HuH-7.5 (cell line): ENCODE measurements around the gene TEKT2.

Experiments
- DNase-seq: peaks from one replicate; pipeline ENCODE4 v3.0.0; 2011; ENCODE audit warnings: low spot score

TEKT2 gene, protein sequence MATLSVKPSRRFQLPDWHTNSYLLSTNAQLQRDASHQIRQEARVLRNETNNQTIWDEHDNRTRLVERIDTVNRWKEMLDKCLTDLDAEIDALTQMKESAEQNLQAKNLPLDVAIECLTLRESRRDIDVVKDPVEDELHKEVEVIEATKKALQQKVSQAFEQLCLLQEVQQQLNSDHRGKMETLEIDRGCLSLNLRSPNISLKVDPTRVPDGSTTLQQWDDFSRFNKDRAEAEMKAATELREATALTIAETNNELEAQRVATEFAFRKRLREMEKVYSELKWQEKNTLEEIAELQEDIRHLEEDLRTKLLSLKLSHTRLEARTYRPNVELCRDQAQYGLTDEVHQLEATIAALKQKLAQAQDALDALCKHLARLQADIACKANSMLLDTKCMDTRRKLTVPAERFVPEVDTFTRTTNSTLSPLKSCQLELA

GRCh38 chr1:36083635-36084496, at the start of gene TEKT2:
Gene TEKT2, plus strand, starts transcription at chr1:36084094. Its CDS starts 828 bp downstream, at chr1:36084922.
- DNase-seq = no peak

DNA sequence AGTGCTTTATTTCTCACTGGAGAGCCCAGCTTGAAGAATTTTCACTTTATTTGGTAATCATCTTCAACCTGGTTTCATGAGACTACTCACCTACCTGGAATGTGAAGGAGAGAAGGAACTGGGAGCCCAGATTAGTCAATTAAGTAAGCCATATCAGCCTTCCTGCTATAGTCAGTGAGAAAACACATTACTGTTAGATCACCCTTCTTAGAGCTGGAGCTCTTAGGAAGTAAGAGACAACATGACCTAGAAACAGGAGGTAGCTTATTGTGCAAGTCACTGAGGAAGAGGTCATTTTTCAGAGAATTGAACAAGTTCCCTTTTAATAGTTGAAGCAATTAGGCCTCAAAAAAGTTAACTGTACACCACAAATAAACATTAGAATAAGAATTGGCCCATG, 49.2 kb upstream of the TEKT2 start:
- DNase-seq = no peak

DNA sequence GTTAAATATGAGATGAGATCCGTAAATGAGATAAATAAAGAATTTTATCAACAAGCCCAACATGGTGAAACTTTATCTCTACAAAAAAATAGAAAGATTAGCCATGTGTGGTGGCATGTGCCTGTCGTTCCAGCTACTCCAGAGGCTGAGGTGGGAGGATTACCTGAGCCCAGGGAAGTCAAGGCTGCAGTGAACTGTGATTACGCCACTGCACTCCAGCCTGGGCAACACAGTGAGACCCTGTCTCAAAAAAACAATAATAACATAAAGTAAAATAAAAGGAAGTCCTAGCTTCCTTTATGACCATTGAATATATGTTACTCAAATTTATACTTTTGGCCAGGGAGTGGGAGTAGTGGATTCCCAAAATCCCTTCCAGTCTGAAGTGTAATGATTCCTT, 48.7 kb upstream of the TEKT2 start:
- no peak for DNase-seq

GRCh38 chr1:36040238-36040637, 43.7 kb upstream of the TEKT2 start:
- no peak for DNase-seq

- DNase-seq = no peak
Observed at GRCh38 chr1:36051821-36052220, 32.1 kb upstream of the TEKT2 start.

DNA sequence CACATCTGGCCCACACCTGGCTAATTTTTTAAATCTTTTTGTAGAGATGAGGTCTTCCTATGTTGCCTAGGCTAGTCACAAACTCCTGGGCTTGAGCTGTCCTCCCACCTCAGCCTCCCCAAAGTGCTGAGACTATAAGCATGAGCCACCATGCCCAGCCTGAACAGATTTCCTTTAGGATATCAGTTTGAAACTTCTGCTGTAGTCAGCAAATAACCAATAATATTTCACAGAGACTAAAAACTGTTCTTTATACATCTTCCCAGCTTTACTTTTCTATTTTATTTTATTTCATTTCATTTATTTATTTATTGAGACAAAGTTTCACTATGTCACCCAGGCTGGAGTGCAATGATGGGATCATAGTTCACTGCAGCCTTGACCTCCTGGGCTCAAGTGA, 29.9 kb upstream of the TEKT2 start:
- DNase-seq = no peak

DNA sequence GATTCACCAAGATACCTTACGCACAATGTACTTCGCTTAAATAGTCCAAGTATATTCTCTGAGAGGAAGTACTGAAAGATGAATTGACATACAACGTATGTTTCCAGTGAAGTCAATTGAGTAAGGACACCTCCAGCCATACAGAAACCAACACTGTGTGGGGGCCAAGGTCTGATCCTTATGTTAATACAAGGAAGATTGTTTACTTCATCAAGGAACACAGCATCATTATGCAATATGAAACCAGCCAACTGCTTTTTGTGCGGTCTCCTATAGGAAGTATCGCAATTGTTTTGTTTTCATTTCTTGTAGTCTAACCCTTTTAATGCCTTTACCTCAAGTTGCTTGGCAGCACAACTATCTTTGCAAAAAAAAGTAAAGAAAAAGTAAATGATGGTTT, 28.2 kb upstream of the TEKT2 start:
- no peak for DNase-seq

DNA sequence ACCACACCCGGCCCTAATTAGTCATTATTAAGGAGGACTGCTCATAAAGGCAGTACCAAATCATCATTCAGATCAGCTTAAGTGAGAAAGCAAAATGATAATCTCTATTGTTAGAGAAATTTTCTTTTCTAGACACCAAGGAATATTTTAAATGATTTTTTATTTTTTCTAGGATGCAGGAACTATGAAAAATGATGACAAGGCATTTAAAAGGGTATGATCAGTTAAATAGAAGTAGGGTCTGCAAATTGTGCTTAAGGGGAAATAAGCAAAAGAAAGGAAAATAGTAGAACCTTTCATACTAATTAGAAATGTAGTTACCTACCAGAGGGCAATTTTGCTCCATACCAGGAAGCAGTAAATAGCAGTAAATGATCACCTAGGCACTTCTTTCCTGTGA, 21.6 kb upstream of the TEKT2 start:
- no peak for DNase-seq

- no peak for DNase-seq
Observed at GRCh38 chr1:36067871-36068270, 16.0 kb upstream of the TEKT2 start.

DNA sequence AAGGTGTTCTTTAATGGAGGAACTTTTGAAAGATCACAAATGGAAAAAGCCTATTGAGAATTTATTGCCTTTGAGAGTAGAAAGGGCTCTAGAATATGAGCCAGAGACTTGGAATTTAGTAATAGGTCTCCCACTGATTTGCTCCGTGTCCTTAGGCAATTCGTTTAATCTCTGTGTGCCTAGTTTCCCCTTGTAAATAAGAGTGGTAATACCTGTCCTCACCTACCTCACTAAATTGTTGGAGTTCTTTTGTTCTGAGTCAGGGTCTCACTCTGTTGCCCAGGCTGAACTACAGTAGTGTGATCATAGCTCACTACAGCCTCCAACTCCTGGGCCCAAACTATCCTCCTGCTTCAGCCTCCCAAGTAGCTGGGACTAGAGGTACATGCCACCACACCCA, 15.0 kb upstream of the TEKT2 start:
- no peak for DNase-seq

DNA sequence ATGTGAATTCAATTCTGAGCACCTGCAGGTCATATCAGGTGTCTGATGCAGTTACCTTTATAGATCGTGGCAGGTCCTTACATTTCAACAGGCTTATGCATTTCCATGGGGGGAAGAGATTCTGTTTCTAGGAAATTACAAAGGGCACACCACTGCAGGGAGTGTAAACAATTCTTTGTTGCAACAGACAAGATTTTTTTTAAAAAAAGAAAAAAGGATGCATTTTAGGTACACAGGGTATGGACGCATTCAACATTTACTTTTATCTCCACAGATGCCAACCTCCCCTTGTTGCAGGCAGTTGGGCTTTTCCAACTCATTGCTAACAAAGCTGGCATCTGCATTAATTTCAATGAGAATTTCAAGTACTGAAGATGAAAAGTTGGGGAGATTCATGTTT, 13.5 kb upstream of the TEKT2 start:
- no peak for DNase-seq

DNA sequence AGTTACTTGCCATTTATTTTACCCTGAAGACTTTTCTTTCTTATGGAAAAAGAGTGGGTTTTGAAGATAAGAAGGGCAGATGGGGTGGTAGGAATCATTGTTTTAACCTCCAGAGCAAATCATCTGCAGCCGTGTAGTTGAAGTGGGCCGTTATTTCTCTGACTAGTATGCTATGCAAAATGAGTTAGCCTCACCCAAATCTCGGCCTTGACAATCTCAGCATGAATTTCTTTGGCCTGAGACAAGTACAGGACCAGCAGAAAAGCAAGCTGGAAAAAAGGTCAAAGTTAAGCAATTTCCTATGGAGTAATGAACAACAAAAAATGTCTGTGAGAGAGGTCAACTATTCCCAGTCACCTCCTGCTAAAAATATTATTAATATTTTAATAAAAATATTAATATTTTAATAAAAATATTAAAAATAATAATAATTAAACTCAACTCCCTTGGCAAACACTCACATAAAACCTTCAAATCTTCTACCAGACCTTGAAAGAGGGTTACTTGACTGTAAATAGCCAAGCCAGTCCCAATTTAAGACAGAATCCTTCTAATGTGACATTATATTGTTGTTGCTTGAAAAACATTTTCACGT, 6.8 kb upstream of the TEKT2 start:
- no peak for DNase-seq

GRCh38 chr1:36080236-36080635, 3.7 kb upstream of the TEKT2 start:
- no peak for DNase-seq

GRCh38 chr1:36080801-36081200, 3.1 kb upstream of the TEKT2 start:
- DNase-seq = no peak

DNA sequence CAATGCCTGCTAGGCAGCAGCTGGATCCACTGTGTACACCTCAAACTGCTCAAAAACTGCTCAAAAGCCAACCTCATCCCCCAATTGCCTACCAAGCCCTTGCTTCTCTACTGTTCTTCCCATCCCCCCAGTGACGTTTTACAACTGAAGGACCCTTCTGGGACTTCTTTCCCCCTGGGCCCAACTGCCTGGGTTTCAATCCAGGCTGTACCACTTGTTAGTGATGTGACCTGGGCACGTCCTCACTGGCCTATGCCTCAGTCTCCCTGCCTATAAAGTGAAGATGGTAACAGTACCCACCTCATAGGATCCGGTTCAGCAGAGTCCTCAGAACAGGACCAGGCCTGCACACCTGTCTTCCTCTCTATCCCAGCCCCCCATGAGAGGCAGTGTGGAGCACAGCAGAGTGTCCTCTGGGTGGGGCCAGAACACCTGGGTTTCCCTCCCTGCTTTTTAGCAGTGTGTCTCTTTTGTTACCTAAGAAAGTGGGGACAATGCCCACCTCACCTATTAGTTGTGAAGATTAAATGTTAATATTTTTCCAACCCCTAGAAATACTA, 1.9 kb upstream of the TEKT2 start:
- no peak for DNase-seq

GRCh38 chr1:36083219-36083618, 675 bp upstream of the TEKT2 start:
- no peak for DNase-seq

GRCh38 chr1:36084497-36085115, 712 bp downstream of the TEKT2 start:
- DNase-seq = no peak

DNA sequence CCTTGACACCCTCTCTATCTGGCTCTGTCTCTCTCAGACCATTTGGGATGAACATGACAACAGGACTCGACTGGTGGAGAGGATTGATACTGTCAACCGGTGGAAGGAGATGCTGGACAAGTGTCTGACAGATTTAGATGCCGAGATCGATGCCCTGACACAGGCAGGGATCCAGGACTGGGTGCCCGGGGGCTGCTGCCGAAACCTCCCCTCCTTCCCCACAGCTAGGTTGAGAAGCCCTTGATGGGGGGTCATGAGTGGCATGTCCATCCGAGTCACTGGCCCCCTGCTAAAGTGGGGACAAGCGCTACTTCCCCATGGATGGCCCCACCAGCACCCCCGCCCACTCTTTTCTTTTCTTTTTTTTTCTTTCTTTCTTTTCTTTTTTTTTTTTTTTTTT, 1.2 kb downstream of the TEKT2 start:
- no peak for DNase-seq

GRCh38 chr1:36085686-36086526, 2.0 kb downstream of the TEKT2 start:
- DNase-seq = no peak

GRCh38 chr1:36086529-36087232, 2.8 kb downstream of the TEKT2 start:
- no peak for DNase-seq
